H1 (cell line): ENCODE measurements around the gene IL18BP. TPM values are rescaled to one million over a fixed set of nuclear protein-coding genes. Genes with fewer than 3 reads are reported as not detected.

Experiments used
- EZH2 ChIP-seq: fragments of 200-600 bp; sonication (generic); IDR thresholded peaks from 2 replicates; pipeline ENCODE4 v1.7.1; 2012; ENCODE audit warnings: low read depth, mild to moderate bottlenecking, moderate library complexity, low read length, inconsistent platforms; ENCODE audit not compliant: severe bottlenecking
- polyA plus RNA-seq, 7 experiments: library from polyadenylated mRNA; depleted of rRNA in 3 of 7; stranded (reverse) in 5 of 7; unstranded in 2 of 7; fragments of >200 nt in 5 of 7; fragments of 200-250 nt in 2 of 7; gene quantifications; 1 replicate in 5 of 7; 2 replicates in 1 of 7; 4 replicates in 1 of 7; pipeline versions ENCODE4 v1.2.1 to v1.2.3, GENCODE V29; 2011 to 2013; ENCODE audit warnings: missing spikeins in 2 of 7, mixed read lengths in 2 of 7
- total RNA-seq: library from RNA; stranded (reverse); fragmentation: NEBNext Ultra II Directional; extraction: Animal tissue kit (Norgen Biotek cat#: 25700); gene quantifications from 2 replicates; pipeline ENCODE4 v1.2.1, GENCODE V29; 2021

IL18BP gene
- total and polyA plus RNA-seq, 2 of the 8 experiments (the other 6 are each of a cell fraction or from before 2014, with no cell fraction given) = 9.8 to 17.0 TPM

GRCh38 chr11:71987521-71987920, 11.2 kb upstream of the IL18BP start (continued):
- no peak for TF ChIP-seq EZH2
- TF ChIP-seq, all 59 proteins: peak for 0
